Stimulated activated naive CD8-positive, alpha-beta T cell treated with anti-CD3 and anti-CD28 coated beads, Interleukin-15, Interleukin-2, amounts not matched to agents 100 U/mL and 50 U/mL, for 24 hours (primary cell): Measurements from ENCODE around the gene SURF1.
"Not testable (repeated sequence)": the region's sequence is repeated elsewhere in the genome, so short reads cannot be mapped to it uniquely, and the experiment has no call there.

Source experiments
- ATAC-seq: fragments of 150-1000 bp; cut with Tn5 transposase; one replicate; pipeline ENCODE4 v1.10.0; 2021
- DNase-seq: peaks from one replicate; pipeline ENCODE4 v3.0.0; 2021

Gene SURF1

GRCh38 chr9:133383438-133383837, 27.2 kb upstream of the SURF1 start:
- no peak for ATAC-seq

GRCh38 chr9:133382507-133383141, 26.3 kb upstream of the SURF1 start:
- ATAC-seq: no peak
- DNase-seq: no peak

More at GRCh38 chr9:133383438-133383837, 27.2 kb upstream of the SURF1 start:
- DNase-seq: no peak

- DNase-seq: no peak
- ATAC-seq: no peak
These were observed 24.4 kb upstream of the SURF1 start for GRCh38 chr9:133380734-133381133.

GRCh38 chr9:133379153-133380086, 23.1 kb upstream of the SURF1 start:
- DNase-seq (no peak), ATAC-seq (no peak)

- DNase-seq (no peak), ATAC-seq (no peak)
These were observed 22.2 kb upstream of the SURF1 start for GRCh38 chr9:133378408-133378962.

- ATAC-seq (no peak), DNase-seq (no peak)
These were observed 21.5 kb upstream of the SURF1 start for GRCh38 chr9:133377721-133378216.

- not testable (repeated sequence) for ATAC-seq, DNase-seq
These were observed 21.0 kb upstream of the SURF1 start for GRCh38 chr9:133377280-133377679.

GRCh38 chr9:133375724-133376654, 19.7 kb upstream of the SURF1 start, which contains the start of the genes STKLD1 and SURF4:
Gene STKLD1 (plus strand): TSS chr9:133376366. CDS start chr9:133376474, 108 bp downstream.
Gene SURF4 (minus strand): TSS chr9:133376060. CDS start chr9:133375969, 91 bp downstream.
- ATAC-seq (peak; percentile 78), DNase-seq (peak; percentile 97)

GRCh38 chr9:133375116-133375723, 18.9 kb upstream of the SURF1 start:
- ATAC-seq: no peak
- peak; percentile 49 for DNase-seq

GRCh38 chr9:133374612-133375115, 18.4 kb upstream of the SURF1 start:
- DNase-seq (no peak), ATAC-seq (peak; percentile 5)

- DNase-seq (no peak), ATAC-seq (no peak)
These were observed 15.9 kb upstream of the SURF1 start for GRCh38 chr9:133372144-133372543.

- DNase-seq (peak; percentile 78), ATAC-seq (peak; percentile 81)
These were observed 15.0 kb upstream of the SURF1 start for GRCh38 chr9:133371261-133371711.

- DNase-seq (peak; percentile 46), ATAC-seq (no peak)
These were observed 14.4 kb upstream of the SURF1 start for GRCh38 chr9:133370685-133371084.

GRCh38 chr9:133369933-133370332, 13.6 kb upstream of the SURF1 start:
- no peak for ATAC-seq
- no peak for DNase-seq

- ATAC-seq (no peak), DNase-seq (no peak)
These were observed 13.1 kb upstream of the SURF1 start for GRCh38 chr9:133369422-133369821.

GRCh38 chr9:133368249-133368881, 12.1 kb upstream of the SURF1 start:
- DNase-seq (no peak), ATAC-seq (no peak)

- no peak for DNase-seq
- ATAC-seq: no peak
These were observed 11.5 kb upstream of the SURF1 start for GRCh38 chr9:133367778-133368177.

GRCh38 chr9:133367221-133367620, 10.9 kb upstream of the SURF1 start:
- ATAC-seq (no peak), DNase-seq (no peak)

- no peak for DNase-seq
- no peak for ATAC-seq
These were observed 10.1 kb upstream of the SURF1 start for GRCh38 chr9:133366435-133366834.

- ATAC-seq (no peak), DNase-seq (no peak)
These were observed 6.2 kb upstream of the SURF1 start for GRCh38 chr9:133362359-133363044.
